HEK293 (cell line): ENCODE results near the gene CDH26.

ENCODE experiments used
- CTCF ChIA-PET: fragments of 350-600 bp; formaldehyde crosslinking; extraction: SDS; loops from one replicate; lab custom pipeline; 2021; ENCODE audit warnings: antibody characterized with exemption; lab: Yijun Ruan, JAX
- POLR2A ChIA-PET: fragments of 300-600 bp; formaldehyde crosslinking; extraction: SDS; loops from one replicate; lab custom pipeline; 2020; ENCODE audit warnings: antibody characterized with exemption, inconsistent platforms; lab: Yijun Ruan, JAX
- H3K27ac ChIP-seq: fragments of 200-500 bp; sonication (Bioruptor generic); 2 replicates; pipeline ENCODE4 v1.5.1; 2014; ENCODE audit warnings: low read depth, low read length, control low read depth, inconsistent platforms; ENCODE audit errors: extremely low read depth
- H3K36me3 ChIP-seq, 2 experiments: fragments of 200-500 bp in 1 of 2; sonication (Bioruptor generic) in 1 of 2; 1 replicate in 1 of 2; 2 replicates in 1 of 2; pipeline ENCODE4 v1.5.1; 2014 to 2017; ENCODE audit warnings: inconsistent platforms in 2 of 2, low read length in 2 of 2; ENCODE audit not compliant: control insufficient read depth in 2 of 2, insufficient read depth in 1 of 2
- H3K4me1 ChIP-seq: fragments of 200-500 bp; sonication (Bioruptor generic); 2 replicates; pipeline ENCODE4 v1.5.1; 2014; ENCODE audit warnings: mild to moderate bottlenecking, low read length, inconsistent platforms; ENCODE audit not compliant: control insufficient read depth, insufficient read depth
- H3K4me3 ChIP-seq: 2 replicates; pipeline ENCODE4 v1.5.1; 2011; ENCODE audit warnings: low read depth, mild to moderate bottlenecking, control low read depth, low read length, moderate library complexity
- H3K9me3 ChIP-seq: fragments of 200-500 bp; sonication (Bioruptor generic); 2 replicates; pipeline ENCODE4 v1.5.1; 2014; ENCODE audit warnings: low read depth, low read length, inconsistent platforms; ENCODE audit not compliant: control insufficient read depth, insufficient read depth
- AEBP2 ChIP-seq: fragments of 450-650 bp; formaldehyde crosslinking; IDR thresholded peaks from 2 replicates; pipeline ENCODE4 v1.5.1; 2016; ENCODE audit warnings: missing biosample characterization, missing genetic modification characterization, borderline replicate concordance
- ATF2 ChIP-seq: fragments of 450-650 bp; formaldehyde crosslinking; IDR thresholded peaks from 2 replicates; pipeline ENCODE4 v1.5.1; 2016; ENCODE audit warnings: missing biosample characterization, missing genetic modification characterization, low read depth
- BCL6B ChIP-seq: fragments of 450-650 bp; formaldehyde crosslinking; IDR thresholded peaks from 2 replicates; pipeline ENCODE4 v1.5.1; 2017; ENCODE audit warnings: missing biosample characterization, missing genetic modification characterization
- KLF16 ChIP-seq: fragments of 450-650 bp; formaldehyde crosslinking; IDR thresholded peaks from 2 replicates; pipeline ENCODE4 v1.5.1; 2017; ENCODE audit warnings: missing biosample characterization, missing genetic modification characterization
- PATZ1 ChIP-seq: fragments of 450-650 bp; formaldehyde crosslinking; IDR thresholded peaks from 2 replicates; pipeline ENCODE4 v1.5.1; 2016; ENCODE audit warnings: missing biosample characterization, missing genetic modification characterization
- ZNF132 ChIP-seq: fragments of 450-650 bp; formaldehyde crosslinking; IDR thresholded peaks from 2 replicates; pipeline ENCODE4 v1.5.1; 2017; ENCODE audit warnings: missing biosample characterization, missing genetic modification characterization, borderline replicate concordance
- ZNF18 ChIP-seq: fragments of 450-650 bp; formaldehyde crosslinking; IDR thresholded peaks from 2 replicates; pipeline ENCODE4 v1.5.1; 2016; ENCODE audit warnings: missing biosample characterization, missing genetic modification characterization
- ZNF223 ChIP-seq: fragments of 450-650 bp; formaldehyde crosslinking; IDR thresholded peaks from 2 replicates; pipeline ENCODE4 v1.5.1; 2016; ENCODE audit warnings: missing biosample characterization, missing genetic modification characterization
- ZNF266 ChIP-seq: fragments of 450-650 bp; formaldehyde crosslinking; IDR thresholded peaks from 2 replicates; pipeline ENCODE4 v1.5.1; 2016; ENCODE audit warnings: missing biosample characterization, missing genetic modification characterization, low read depth
- ZNF521 ChIP-seq: fragments of 450-650 bp; formaldehyde crosslinking; IDR thresholded peaks from 2 replicates; pipeline ENCODE4 v1.5.1; 2017; ENCODE audit warnings: missing biosample characterization, mild to moderate bottlenecking, missing genetic modification characterization
- ZNF654 ChIP-seq: fragments of 450-650 bp; formaldehyde crosslinking; IDR thresholded peaks from 2 replicates; pipeline ENCODE4 v1.5.1; 2016; ENCODE audit warnings: low read depth, missing biosample characterization, missing genetic modification characterization

CDH26 gene

GRCh38 chr20:60009318-60009717, 51.1 kb downstream of the CDH26 start:
- ChIA-PET POLR2A (no interaction called here), CTCF (interaction anchor here (0.6 to 1.5 kb wide), 5 partner anchors 12 to 1489 kb away, joined by 3 to 4 read pairs (median 3); no protein-coding TSS in a partner anchor)
- TF ChIP-seq PATZ1 (tag by site-specific recombination) (no peak), ZNF132 (tag by site-specific recombination) (no peak), ZNF266 (tag by site-specific recombination) (no peak), AEBP2 (tag by site-specific recombination) (no peak), BCL6B (tag by site-specific recombination) (no peak)
- Histone ChIP-seq H3K27ac (no peak overlapping the region), H3K9me3 (no peaks in the 10 kb centered on the region), H3K4me1 (peaks cover 13% of the 10 kb centered on the region), H3K4me3 (no peak overlapping the region), H3K36me3 (no peaks in the 10 kb centered on the region)

- ChIA-PET POLR2A (no interaction called here), CTCF (interaction anchor here (0.6 to 1.5 kb wide), 7 partner anchors 13 to 1666 kb away, joined by 3 to 5 read pairs (median 3); no protein-coding TSS in a partner anchor)
- TF ChIP-seq ATF2 (tag by site-specific recombination) (no peak), ZNF654 (peak; percentile 12; the same call in 1 of the 2 replicates)
- H3K27ac ChIP-seq: no peak overlapping the region
- H3K4me1 ChIP-seq: peaks cover 13% of the 10 kb centered on the region
- no peaks in the 10 kb centered on the region for H3K9me3 ChIP-seq
- no peak overlapping the region for H3K4me3 ChIP-seq
- H3K36me3 ChIP-seq: no peaks in the 10 kb centered on the region
Measured at GRCh38 chr20:60009826-60010616, 51.8 kb downstream of the CDH26 start.

- ChIA-PET POLR2A (no interaction called here), CTCF (interaction anchor here (0.6 to 1.2 kb wide), 2 partner anchors 77 to 1665 kb away, joined by 3 to 5 read pairs; no protein-coding TSS in a partner anchor)
- TF ChIP-seq ZNF223: no peak
- no peak for TF ChIP-seq ZNF521 (tag by site-specific recombination)
- no peak for TF ChIP-seq ZNF18 (tag by site-specific recombination)
- 0 out of 2 replicates have a peak, but pooled peaks have one; percentile 16 for TF ChIP-seq KLF16
- TF ChIP-seq AEBP2 (tag by site-specific recombination): no peak
- Histone ChIP-seq H3K4me1 (peaks cover 13% of the 10 kb centered on the region), H3K9me3 (no peaks in the 10 kb centered on the region), H3K36me3 (no peaks in the 10 kb centered on the region), H3K27ac (no peak overlapping the region), H3K4me3 (no peak overlapping the region)
Measured at GRCh38 chr20:60010689-60011458, 52.7 kb downstream of the CDH26 start.
